H9 (cell line): ENCODE results near the gene MMD2. TPM values are rescaled to one million over a fixed set of nuclear protein-coding genes. Genes with fewer than 3 reads are reported as not detected.

Source experiments
- DNase-seq: peaks from one replicate; pipeline ENCODE4 v3.0.0-alpha.2; 2017
- H2AFZ ChIP-seq: one replicate; pipeline ENCODE4 v1.6.1; 2013; ENCODE audit warnings: mild to moderate bottlenecking, low read length, control low read depth, moderate library complexity
- H2AK5ac ChIP-seq: 2 replicates; pipeline ENCODE4 v1.6.1; 2013; ENCODE audit warnings: low read length, control low read depth, mixed read lengths; ENCODE audit not compliant: insufficient read length
- H2BK120ac ChIP-seq: one replicate; pipeline ENCODE4 v1.6.1; 2013; ENCODE audit warnings: low read depth, mild to moderate bottlenecking, low read length, control low read depth, inconsistent platforms; ENCODE audit not compliant: poor library complexity, severe bottlenecking
- H2BK12ac ChIP-seq: 2 replicates; pipeline ENCODE4 v1.6.1; 2013; ENCODE audit warnings: low read length, control low read depth, mixed read lengths, low read depth; ENCODE audit not compliant: insufficient read length
- H2BK15ac ChIP-seq: 2 replicates; pipeline ENCODE4 v1.6.1; 2013; ENCODE audit warnings: low read depth, low read length, control low read depth
- H2BK20ac ChIP-seq: one replicate; pipeline ENCODE4 v1.6.1; 2013; ENCODE audit warnings: low read depth, mild to moderate bottlenecking, low read length, control low read depth, inconsistent platforms; ENCODE audit not compliant: poor library complexity, severe bottlenecking
- H2BK5ac ChIP-seq: 2 replicates; pipeline ENCODE4 v1.6.1; 2013; ENCODE audit warnings: low read length, control low read depth, mixed read lengths; ENCODE audit not compliant: insufficient read length
- H3K14ac ChIP-seq: 2 replicates; pipeline ENCODE4 v1.6.1; 2013; ENCODE audit warnings: low read length, control low read depth; ENCODE audit not compliant: insufficient read depth
- H3K18ac ChIP-seq: 2 replicates; pipeline ENCODE4 v1.6.1; 2013; ENCODE audit warnings: low read depth, mild to moderate bottlenecking, mixed read lengths, low read length, control low read depth; ENCODE audit not compliant: insufficient read length
- H3K23ac ChIP-seq: 2 replicates; pipeline ENCODE4 v1.6.1; 2013; ENCODE audit warnings: low read length, control low read depth, mixed read lengths, low read depth; ENCODE audit not compliant: insufficient read length
- H3K23me2 ChIP-seq: 2 replicates; pipeline ENCODE4 v1.6.1; 2013; ENCODE audit warnings: low read depth, mild to moderate bottlenecking, mixed read lengths, low read length, control low read depth; ENCODE audit not compliant: insufficient read length, poor library complexity, severe bottlenecking
- H3K27ac ChIP-seq: 2 replicates; pipeline ENCODE4 v1.5.1; 2013; ENCODE audit warnings: low read length, control low read depth, mixed read lengths, low read depth; ENCODE audit not compliant: insufficient read length
- H3K27me3 ChIP-seq: 2 replicates; pipeline ENCODE4 v1.6.1; 2013; ENCODE audit warnings: low read length, control low read depth, inconsistent platforms; ENCODE audit not compliant: insufficient read depth
- H3K4ac ChIP-seq: 2 replicates; pipeline ENCODE4 v1.6.1; 2013; ENCODE audit warnings: low read depth, mild to moderate bottlenecking, control low read depth, inconsistent platforms, low read length, moderate library complexity
- H3K4me1 ChIP-seq: 2 replicates; pipeline ENCODE4 v1.6.1; 2013; ENCODE audit warnings: low read length, control low read depth, inconsistent platforms; ENCODE audit not compliant: insufficient read depth
- H3K4me2 ChIP-seq: 2 replicates; pipeline ENCODE4 v1.6.1; 2013; ENCODE audit warnings: low read length, control low read depth, mixed read lengths; ENCODE audit not compliant: insufficient read length, insufficient read depth
- H3K56ac ChIP-seq: 2 replicates; pipeline ENCODE4 v1.6.1; 2013; ENCODE audit warnings: low read depth, mild to moderate bottlenecking, mixed read lengths, low read length, control low read depth; ENCODE audit not compliant: insufficient read length
- H3K79me1 ChIP-seq: 2 replicates; pipeline ENCODE4 v1.6.1; 2013; ENCODE audit warnings: low read depth, mild to moderate bottlenecking, moderate library complexity, low read length, control low read depth, inconsistent platforms; ENCODE audit not compliant: insufficient read depth, poor library complexity, severe bottlenecking
- H3K79me2 ChIP-seq: 2 replicates; pipeline ENCODE4 v1.6.1; 2013; ENCODE audit warnings: low read length, control low read depth, inconsistent platforms; ENCODE audit not compliant: insufficient read depth
- H3K9ac ChIP-seq: 2 replicates; pipeline ENCODE4 v1.6.1; 2013; ENCODE audit warnings: low read length, control low read depth, mixed read lengths; ENCODE audit not compliant: insufficient read length; ENCODE audit errors: extremely low read depth
- H3K9me3 ChIP-seq: one replicate; pipeline ENCODE4 v1.6.1; 2013; ENCODE audit warnings: low read depth, low read length, inconsistent platforms; ENCODE audit not compliant: control insufficient read depth
- H3T11ph ChIP-seq: one replicate; pipeline ENCODE4 v1.6.1; 2013; ENCODE audit warnings: mild to moderate bottlenecking, low read length, control low read depth, inconsistent platforms
- H4K20me1 ChIP-seq: one replicate; pipeline ENCODE4 v1.6.1; 2013; ENCODE audit not compliant: control insufficient read depth, insufficient read length, insufficient read depth
- H4K5ac ChIP-seq: 2 replicates; pipeline ENCODE4 v1.6.1; 2013; ENCODE audit warnings: low read depth, mild to moderate bottlenecking, mixed read lengths, low read length, control low read depth; ENCODE audit not compliant: insufficient read length
- H4K8ac ChIP-seq: replicated peaks from 2 replicates; pipeline ENCODE4 v1.6.1; 2013; ENCODE audit warnings: low read length, control low read depth, mixed read lengths, low read depth; ENCODE audit not compliant: insufficient read length
- H4K91ac ChIP-seq: 2 replicates; pipeline ENCODE4 v1.6.1; 2013; ENCODE audit warnings: low read depth, mild to moderate bottlenecking, moderate library complexity, mixed read lengths, low read length, control low read depth; ENCODE audit not compliant: insufficient read length
- H3K27ac Mint-ChIP-seq, 3 experiments: 2 replicates in 2 of 3; 3 replicates in 1 of 3; pipeline ENCODE4 v1.8.0; 2020 to 2021; ENCODE audit warnings: mixed read lengths in 3 of 3, mild to moderate bottlenecking in 1 of 3, moderate library complexity in 1 of 3
- H3K27me3 Mint-ChIP-seq: 2 replicates; pipeline ENCODE4 v1.8.0; 2021; ENCODE audit warnings: low read depth, mild to moderate bottlenecking, moderate library complexity, mixed read lengths
- H3K36me3 Mint-ChIP-seq, 3 experiments: 2 replicates in 2 of 3; 3 replicates in 1 of 3; pipeline ENCODE4 v1.8.0; 2020 to 2021; ENCODE audit warnings: low read depth in 3 of 3, mixed read lengths in 3 of 3; ENCODE audit not compliant: insufficient read depth in 1 of 3
- H3K4me1 Mint-ChIP-seq, 2 experiments: 2 replicates each; pipeline ENCODE4 v1.8.0; 2020; ENCODE audit warnings: mixed read lengths in 2 of 2
- H3K4me3 Mint-ChIP-seq, 2 experiments: 2 replicates in 1 of 2; 3 replicates in 1 of 2; pipeline ENCODE4 v1.8.0; 2020 to 2021; ENCODE audit warnings: mild to moderate bottlenecking in 2 of 2, mixed read lengths in 2 of 2, moderate library complexity in 1 of 2
- H3K9me3 Mint-ChIP-seq, 2 experiments: 2 replicates in 1 of 2; 3 replicates in 1 of 2; pipeline ENCODE4 v1.8.0; 2020; ENCODE audit warnings: mild to moderate bottlenecking in 2 of 2, mixed read lengths in 2 of 2, moderate library complexity in 1 of 2
- WGBS: extraction: QIAGEN DNeasy Blood & Tissue Kit; methylation state at CpG from one replicate; pipeline ENCODE4 v1.1.7; 2013; ENCODE audit warnings: missing lambda C conversion rate, low lambda C conversion rate, mixed read lengths; ENCODE audit not compliant: insufficient read length; ENCODE audit errors: extremely low coverage; 5-methylcytosine and 5-hydroxymethylcytosine counted together
- total RNA-seq: library from RNA; stranded (reverse); gene quantifications from 2 replicates; pipeline ENCODE4 v1.2.1, GENCODE V29; 2021
- TF ChIP-seq, protein P1 (sequence below): fragments of 200-600 bp; sonication (generic); conservative IDR thresholded peaks from 3 replicates; pipeline ENCODE4 v1.8.0; 2021; ENCODE audit warnings: antibody characterized with exemption, mild to moderate bottlenecking

Gene MMD2
- total RNA-seq, 1 experiment from 2014 or later = 0.20 TPM

GRCh38 chr7:4945949-4946348, 13.0 kb downstream of the MMD2 start:
- Histone ChIP-seq H3K23ac (no peak overlapping the region), H3K23me2 (no peaks in the 10 kb centered on the region), H2AFZ (no peak overlapping the region), H4K5ac (no peak overlapping the region), H3K27ac (no peak overlapping the region), H3K79me1 (no peaks in the 10 kb centered on the region), H2BK15ac (no peak overlapping the region), H3K4me1 (no peaks in the 10 kb centered on the region), H3K9ac (no peak overlapping the region), H3K14ac (no peak overlapping the region; the same call in 1 of the 2 replicates), H4K8ac (no peak overlapping the region), H2AK5ac (no peak overlapping the region), H2BK12ac (no peak overlapping the region), H3T11ph (no peak overlapping the region), H2BK5ac (no peak overlapping the region), H4K91ac (no peak overlapping the region), H4K20me1 (no peaks in the 10 kb centered on the region), H2BK120ac (no peak overlapping the region), H3K56ac (no peak overlapping the region), H3K9me3 (no peaks in the 10 kb centered on the region), H3K4me2 (no peak overlapping the region), H3K27me3 (no peaks in the 10 kb centered on the region), H3K79me2 (no peaks in the 10 kb centered on the region), H3K18ac (no peak overlapping the region), H3K4ac (no peak overlapping the region), H2BK20ac (no peak overlapping the region)
- no peak overlapping the region for H3K27ac Mint-ChIP-seq
- TF ChIP-seq, protein P1, sequence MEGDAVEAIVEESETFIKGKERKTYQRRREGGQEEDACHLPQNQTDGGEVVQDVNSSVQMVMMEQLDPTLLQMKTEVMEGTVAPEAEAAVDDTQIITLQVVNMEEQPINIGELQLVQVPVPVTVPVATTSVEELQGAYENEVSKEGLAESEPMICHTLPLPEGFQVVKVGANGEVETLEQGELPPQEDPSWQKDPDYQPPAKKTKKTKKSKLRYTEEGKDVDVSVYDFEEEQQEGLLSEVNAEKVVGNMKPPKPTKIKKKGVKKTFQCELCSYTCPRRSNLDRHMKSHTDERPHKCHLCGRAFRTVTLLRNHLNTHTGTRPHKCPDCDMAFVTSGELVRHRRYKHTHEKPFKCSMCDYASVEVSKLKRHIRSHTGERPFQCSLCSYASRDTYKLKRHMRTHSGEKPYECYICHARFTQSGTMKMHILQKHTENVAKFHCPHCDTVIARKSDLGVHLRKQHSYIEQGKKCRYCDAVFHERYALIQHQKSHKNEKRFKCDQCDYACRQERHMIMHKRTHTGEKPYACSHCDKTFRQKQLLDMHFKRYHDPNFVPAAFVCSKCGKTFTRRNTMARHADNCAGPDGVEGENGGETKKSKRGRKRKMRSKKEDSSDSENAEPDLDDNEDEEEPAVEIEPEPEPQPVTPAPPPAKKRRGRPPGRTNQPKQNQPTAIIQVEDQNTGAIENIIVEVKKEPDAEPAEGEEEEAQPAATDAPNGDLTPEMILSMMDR = no peak
- H3K36me3 Mint-ChIP-seq = no peaks in the 10 kb centered on the region; a peak in 1 of 7 replicates
- no CpG with 5 or more reads among the region's 26 CpGs for WGBS
- peaks cover 0 to 8% of the 10 kb centered on the region in 2 experiments; a peak in 2 of 4 replicates for H3K4me1 Mint-ChIP-seq
- no peak for DNase-seq
- no peak overlapping the region for H3K4me3 Mint-ChIP-seq
- H3K9me3 Mint-ChIP-seq = peaks cover 3% of the 10 kb centered on the region in 2 experiments; a peak in 3 of 5 replicates
- H3K27me3 Mint-ChIP-seq = peaks cover 54% of the 10 kb centered on the region
